Kasumi-1 (cell line): ENCODE measurements around the gene NT5DC3.

ENCODE experiments used
- DNase-seq, 2 experiments: peaks; one replicate each; lab custom pipeline; 2025; lab: John Stamatoyannopoulos, UW

The NT5DC3 gene

DNA sequence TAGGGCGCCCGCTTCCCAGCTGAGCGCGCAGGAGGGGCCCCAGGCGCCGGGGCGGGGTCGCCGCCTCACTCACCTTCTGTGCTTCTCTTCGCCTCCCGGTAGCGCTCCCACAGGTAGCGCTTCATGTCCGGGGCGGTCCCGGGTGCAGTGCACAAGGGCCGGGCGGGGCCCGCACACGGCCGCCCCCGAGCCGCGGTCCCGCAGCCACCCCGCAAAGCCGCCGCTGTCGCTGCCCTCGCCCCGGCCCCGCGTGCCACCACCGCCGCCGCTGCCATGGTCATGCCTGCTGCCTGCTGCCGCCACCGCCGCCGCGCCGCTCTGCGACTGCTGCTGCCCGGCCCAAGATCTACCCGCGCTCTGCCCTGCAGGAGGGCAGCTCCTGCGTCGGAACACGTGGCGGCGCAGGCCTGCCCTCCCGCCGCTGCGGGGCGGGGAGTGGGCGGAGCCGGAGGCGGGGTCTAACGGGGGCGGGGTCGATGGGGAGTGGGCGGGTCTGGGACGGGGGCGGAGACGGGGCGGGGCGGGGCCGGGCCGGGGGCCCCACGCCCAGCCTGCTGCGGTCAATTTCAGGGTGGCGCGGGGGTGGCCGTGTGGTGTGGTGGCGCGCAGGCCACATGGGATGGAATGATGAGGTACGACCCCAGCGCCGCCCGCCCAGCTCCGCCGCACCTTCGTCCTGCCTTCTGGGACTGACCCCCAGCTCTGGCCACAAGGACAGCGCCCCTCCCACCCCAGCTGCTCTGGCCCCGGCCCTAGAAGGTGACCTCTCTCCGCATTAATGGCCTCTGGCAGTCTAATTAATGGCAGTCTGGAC is at the start of gene NT5DC3:
TSS of gene NT5DC3 (minus strand) at position 359 of the 814 bp plus-strand sequence. CDS start at position 281, 78 bp downstream.
- peak; percentile 52 to 76 for DNase-seq

DNA sequence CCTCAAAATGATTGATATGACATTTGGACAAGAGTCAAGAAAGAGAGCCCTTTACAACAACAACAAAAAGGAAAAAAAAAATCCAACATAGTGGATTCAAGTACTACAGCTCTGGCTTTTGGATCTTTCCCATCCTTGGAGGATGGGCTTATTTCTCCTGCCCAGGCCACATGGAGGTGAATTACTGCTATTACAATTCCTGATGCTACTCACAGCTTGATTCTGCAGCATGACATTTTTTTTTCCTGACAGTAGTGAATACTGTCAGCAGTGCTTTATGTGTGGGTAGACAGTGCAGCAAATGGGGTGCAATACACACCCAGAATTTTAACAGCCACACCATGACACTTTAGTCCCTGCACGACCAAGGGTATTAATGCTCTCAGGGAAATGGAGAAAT is 46.7 kb upstream of the NT5DC3 start:
- DNase-seq = no peak

DNA sequence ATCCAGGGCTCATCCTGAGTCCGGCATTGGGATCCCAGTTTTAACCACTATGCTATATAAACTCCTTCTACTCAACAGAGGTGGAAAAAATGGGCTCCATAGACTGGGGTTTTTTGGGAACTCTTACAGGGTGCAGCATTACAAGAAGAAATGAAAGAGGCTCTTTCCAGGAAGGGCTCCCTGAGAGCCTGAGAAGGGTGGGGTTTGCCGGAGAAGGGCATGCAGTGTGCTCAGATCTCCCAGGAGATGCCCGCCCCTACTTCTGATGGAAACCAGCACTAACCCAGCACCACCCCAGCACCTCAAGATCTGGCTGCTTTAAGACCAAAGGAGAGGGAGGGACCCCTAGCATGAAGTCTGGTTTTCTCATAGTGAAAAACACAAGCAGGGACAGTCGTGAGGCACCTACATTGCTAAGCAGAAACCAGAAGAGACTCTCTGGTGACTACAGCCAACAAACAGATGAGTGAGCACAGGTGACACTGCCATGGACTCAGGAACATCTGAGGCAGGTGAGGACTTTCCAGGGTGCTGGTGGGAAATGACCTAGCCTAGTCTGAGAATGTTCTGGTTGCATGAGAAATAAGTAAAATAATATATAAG is 45.3 kb upstream of the NT5DC3 start:
- no peak for DNase-seq

DNA sequence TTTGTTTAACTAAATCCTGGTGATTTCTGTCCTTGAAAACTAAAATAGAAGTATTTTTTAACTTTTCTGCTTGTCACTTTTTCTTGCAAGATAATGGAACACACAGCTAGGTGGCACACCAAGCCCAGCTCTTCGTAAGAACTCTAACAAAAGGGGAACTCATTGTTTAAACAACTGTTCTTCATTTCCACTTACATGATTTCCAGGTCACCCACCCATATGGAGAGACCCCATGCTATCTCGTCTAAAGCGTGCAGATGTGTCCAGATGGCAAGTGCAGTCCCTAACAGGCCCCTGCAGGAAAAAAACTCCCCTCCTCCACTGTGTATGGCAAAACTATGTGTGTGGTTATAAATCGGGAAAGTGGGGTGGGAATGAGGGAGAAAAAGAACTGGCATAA is 43.3 kb upstream of the NT5DC3 start:
- DNase-seq = peak; percentile 65 to 86

DNA sequence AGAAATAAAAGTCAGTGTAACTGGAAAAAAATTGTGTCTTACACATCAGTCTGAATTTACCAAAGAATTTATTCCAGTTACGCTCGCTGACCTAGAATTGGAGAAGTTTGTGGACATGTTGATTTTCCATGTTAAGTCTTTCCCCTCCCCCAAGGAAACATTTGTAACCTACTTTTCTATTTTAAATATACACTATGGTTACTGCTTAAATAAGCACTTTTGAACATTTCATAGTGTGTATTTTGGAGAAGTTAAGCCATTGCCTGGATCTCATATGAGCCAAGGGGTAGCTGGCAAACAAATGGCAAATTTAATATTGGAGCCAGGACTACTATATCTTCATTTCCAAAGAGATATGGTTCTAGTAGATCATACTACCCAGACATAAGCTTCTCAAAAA is 42.9 kb upstream of the NT5DC3 start:
- no peak for DNase-seq

DNA sequence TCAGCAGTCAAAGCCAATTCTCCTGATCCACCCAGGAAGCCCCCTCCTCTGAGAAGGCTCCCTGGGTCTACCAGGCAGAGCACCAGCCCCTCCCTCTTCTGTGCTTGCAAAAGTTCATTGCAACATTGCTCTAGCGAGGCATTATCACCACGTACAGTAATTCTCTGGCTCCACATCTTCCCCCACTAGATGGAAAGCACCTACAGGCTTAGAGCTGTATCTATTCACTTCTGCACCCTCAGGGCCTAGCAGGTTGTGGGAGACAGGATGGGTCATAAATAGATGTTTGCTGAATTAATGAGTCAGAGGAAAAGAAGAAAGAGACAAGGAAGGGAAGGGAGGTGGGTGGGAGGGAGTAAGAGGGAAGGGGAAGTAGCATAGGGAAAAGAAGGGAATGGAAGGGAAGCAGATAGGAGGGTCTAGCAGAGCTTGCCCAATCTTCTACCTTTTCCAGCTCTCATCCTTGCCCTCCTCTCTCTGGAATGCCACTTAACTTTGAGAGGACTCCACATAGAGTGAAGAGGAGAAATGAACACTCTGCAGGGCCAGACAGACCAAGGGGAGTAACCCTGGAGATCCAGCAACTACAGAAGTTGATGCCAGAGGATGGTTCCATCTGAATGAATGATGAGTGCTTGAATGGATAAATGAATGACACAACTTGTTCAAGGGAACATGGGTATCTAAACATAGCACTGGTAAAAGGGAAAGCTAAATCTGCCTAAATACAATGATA is 42.0 kb upstream of the NT5DC3 start:
- DNase-seq = peak in 1 of 2 experiments; percentile 6

DNA sequence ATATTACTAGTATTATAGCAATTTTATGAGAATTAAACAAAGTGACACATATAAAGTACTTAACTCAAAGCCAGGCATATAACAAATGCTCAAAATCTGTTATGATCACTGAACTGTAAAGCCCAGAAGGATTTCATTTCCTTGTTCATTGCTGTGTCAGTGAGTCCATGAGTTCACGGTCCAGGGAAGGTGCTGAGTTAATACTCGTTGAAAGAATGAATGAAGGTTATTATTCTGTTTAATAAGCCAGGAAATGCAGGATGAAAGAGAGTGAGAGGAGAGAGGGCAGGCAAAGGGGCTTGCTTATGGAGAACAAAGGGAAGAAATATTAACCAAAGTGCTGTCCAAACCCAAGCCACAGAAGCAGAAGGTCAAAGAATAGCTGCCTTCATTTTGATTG is 40.2 kb upstream of the NT5DC3 start:
- DNase-seq = no peak

DNA sequence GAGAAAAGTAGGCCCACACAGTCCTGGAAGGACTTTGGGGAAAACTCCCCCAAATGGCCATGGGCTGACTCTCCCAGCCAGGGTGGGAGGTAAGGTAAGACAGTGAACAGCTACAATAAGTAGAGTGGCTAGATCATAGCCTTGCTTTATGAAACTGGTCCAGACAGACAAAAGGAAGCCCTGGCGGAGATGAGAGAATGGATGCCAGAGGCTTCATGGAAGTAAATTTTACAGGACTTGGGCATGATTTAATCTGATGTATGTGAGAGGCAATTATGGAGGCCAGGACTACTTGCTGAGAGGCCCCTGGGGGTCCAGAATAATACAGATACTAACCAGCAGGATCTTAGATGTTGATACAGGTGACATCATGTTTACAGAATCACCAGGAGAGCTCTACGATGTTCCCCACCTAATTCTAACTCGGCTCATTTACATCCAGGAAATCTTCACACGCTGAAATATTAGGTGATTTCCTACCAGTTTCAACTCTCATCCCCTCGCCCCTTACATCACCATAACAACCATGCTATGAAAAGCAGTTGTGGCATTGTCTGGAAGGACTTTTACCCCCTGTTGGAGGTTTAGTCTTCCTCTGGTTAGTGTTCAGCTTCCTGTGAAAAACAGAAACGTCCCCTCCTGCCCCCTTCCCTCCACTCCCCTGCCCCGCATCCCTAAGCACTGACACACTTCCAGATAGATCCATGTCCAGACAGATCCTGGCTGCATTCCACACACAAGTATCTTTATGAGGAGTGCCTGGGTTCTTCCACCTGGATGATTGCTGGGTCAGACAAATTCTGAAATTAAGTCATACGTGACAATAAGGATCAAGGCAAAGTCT is 39.5 kb upstream of the NT5DC3 start:
- DNase-seq = peak; percentile 35 to 46

DNA sequence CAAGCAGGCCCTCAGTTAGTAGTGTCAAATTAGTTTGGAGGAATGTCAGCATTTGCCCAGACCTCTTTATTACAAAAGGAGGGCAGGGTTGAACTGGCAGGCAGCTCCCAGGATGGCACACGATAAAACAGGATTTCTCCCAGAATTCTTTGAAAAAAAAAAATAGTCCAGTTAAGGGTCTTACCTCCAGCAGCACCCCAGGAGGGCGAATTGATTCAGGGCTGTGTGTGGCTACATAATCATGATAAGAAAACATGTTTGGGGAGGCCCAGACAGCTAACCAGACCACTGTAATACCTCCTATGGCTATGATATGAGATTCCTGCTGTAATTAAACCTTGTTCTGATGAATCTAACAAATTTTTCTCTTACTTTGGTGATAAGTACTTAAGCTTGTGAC is 38.8 kb upstream of the NT5DC3 start:
- no peak for DNase-seq

DNA sequence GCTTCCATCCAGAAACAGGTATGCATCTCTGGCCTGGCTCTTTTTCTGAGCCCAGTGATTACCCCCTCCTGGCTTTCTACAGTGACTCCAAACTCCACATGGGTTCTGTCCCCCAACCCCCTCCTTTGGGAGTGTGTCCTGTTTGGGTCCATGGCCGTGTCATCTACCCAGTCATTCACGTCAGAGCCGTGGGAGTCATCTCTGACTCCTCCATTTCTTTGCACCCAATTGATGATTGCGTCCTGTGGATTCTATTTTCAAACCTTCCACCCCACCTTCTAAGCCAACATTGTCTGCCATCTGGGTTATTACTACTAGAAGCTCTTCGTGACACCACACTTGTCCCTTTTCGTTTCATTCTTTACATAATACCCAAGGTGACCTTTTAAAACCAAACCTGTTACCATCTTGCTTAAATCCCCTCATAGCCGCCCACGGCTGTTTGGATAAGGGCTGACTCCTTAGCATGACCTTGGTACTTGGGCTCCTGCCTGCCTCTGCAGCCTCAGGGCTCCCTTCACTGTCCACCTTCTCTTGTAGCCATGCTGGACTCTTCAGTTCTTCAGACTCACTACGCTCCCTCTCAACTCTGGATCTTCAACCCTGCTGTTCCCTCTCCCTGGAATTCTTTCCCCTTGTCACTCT is 38.1 kb upstream of the NT5DC3 start:
- DNase-seq = no peak

DNA sequence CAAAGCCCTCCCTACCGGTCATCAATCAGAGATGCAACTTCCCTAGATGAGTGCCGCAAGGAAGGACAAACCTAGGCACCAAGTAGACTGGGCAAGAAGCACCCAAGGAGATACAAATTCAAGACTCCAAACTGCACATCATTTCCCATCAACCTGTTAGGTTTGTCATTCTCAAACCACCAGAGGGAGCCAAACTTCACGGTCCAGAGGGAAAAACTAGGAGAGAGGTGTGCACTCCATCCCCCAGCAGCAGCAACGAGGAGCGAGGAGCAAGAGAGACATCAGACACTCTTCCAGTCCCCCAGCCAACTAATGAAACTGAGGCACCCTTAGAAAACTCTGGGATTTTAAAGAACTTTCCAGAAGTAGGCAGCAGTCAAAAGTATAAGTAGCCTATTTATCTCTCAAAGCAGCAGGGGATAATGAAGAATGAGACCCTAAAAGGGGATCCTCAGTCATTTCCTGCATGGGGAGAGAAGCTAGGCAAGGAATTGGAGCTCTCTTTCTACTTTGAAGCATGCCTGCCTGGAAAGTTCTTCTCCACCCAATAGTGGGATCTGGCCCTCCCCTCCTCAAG is 37.0 kb upstream of the NT5DC3 start:
- DNase-seq = peak; percentile 71 to 80

DNA sequence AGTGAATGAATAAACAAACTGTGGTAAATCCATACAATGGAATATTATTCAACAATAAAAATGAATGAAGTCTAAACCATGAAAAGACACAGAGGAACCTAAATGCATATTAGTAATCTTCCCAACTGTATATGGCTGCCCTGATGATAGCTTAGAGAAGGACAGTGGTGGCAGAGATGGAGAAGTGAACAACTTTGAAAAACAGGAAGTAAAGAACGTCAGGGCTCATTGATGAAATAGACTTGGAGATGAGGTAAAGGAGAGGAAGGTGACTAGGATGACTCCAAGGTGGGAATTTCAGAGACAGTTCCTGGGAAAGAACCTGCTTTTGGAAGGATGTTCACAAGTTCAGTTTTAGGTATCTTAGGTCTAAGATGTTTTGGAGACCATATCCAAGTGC is 36.3 kb upstream of the NT5DC3 start:
- no peak for DNase-seq

DNA sequence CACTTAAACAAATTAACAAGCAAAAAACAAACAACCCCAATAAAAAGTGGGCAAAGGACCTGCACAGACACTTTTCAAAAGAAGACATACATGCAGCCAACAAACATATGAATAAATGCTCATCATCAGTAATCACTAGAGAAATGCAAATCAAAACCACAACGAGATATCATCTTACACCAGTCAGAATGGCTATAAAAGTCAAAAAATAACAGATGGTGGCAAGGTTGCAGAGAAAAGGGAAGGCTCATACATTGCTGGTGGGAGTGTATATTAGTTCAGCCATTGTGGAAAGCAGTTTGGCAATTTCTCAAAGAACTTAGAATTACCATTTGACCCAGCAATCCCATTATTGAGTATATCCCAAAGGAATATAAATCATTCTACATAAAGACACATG is 34.6 kb upstream of the NT5DC3 start:
- DNase-seq = no peak

DNA sequence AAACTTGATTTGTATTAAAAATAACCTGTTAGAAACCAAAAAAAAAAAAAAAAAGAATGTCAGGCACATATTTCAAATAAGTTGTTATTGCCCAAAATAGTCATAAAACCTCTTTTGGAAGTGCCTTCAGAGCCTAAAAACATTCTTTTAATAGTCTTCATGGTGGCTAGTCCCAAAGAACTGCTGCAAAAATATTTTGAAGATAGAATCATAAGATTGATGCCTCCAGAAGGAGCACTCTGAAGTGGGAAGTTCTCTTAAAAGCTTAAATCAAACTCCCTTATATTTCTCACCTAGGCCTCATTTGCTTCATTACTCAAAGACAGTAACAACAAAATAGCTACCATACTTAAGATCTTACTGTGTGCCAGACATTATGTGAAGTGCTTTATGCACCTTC is 27.2 kb upstream of the NT5DC3 start:
- DNase-seq = no peak

DNA sequence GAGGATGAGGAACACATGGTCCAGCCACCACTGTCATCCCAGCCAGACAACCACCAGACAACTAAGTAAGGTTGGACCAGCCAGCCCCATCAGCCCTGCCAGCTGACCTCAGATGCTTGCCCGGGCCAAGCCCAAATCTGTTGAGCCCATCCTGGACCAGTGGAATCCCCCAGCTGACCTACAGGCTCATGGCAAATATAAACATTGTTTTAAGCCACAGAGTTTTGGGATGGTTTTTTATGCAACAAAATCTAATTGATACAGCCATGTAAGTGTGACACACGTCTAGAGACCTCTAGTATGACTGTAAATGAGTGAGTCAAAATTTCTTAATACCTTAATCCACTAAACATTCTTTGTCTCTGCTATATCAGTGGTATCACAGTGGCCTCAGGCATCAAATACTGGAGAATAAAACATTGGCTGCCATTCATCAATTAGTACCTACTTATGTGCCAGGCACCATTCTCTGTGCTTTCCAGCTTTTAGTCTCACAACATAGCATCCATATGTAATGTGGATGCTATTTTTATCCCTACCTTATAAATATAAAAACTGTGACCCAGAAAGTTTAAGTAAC is 24.2 kb upstream of the NT5DC3 start:
- DNase-seq = no peak

DNA sequence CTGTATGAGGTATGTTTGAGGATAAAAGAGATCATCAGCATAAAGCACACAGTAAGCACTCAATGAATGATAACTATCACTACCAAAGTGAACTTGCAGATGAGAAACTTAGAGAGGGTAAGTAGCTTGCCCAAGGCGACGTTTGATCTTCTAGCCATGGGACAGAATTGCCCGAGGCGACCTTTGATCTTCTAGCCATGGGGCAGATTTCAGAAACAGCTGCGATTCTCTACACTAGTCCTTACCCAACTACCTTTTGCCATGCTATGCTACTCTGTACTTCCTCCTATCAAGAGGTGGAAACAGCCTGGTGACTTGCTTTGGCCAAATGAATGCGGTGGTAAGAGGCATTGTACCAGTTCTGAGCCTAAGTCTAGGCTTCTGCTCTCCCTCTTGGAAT is 23.7 kb upstream of the NT5DC3 start:
- DNase-seq = no peak

DNA sequence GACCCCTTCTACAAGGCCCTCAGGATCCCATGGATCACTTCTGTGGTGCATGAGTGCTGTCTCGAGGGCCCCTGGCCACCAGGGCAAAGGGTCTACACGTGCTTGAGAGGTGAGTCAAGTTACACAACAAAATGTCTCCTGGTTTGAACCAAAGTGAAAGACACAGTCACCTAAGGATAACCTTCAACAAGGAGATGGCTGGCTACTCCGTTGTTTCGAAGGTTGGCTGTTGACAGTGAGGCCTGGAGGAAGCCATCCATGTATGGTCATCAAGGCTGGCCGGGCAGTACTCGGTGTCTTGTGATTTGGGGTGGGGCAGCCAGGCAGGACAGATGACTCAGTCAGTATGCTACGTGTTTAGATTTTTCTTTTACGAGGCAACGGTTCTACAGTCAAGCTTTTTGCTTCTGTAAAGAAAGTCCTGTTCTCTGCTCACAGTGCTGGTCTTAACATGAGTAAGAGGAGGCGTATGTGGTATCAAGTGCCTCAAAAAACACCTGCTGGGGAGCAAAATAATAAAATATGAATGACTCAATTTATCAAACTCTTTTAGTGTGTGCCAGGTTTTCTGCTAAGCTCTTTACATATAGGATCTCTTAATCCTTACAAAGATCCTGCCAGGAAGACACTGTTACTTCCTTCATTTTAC is 18.0 kb upstream of the NT5DC3 start:
- DNase-seq = no peak

DNA sequence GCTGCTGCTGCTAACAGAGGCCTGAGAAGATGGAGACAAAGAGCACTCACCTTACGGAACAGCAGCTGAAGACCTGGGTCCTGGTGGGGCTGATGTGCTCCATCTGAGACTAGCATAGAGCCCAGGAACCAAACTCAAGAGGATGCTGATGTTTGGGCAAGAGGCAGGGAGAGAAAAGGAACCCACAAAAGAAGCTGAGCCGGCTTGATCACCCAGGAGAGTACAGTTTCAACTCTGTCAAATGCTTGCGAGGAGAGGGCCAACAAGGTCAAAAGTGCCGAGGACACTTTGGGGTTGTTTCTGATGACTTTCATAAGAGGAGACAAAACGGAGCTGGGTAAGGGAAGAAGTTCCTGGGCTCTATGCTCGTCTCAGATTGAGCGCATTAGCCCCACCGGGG is 17.3 kb upstream of the NT5DC3 start:
- no peak for DNase-seq

DNA sequence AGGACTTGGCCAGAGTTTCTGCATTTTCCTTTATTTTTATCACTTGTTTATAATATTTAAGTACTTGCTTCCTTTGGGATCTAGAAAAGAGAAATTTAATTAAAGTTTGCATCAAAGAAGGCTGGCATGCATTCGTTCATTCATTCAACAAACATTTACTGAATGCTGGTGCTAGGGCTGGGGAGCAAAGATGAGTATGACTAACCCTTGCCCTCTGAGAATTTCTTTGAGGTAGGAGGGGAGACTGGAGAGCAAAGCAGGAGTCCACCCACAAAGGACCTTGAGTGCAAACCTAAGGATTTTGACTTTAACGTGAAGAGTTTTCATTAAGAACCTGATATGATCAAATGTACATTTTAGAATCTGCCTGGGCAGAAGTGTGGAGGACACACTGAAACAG is 16.1 kb upstream of the NT5DC3 start:
- no peak for DNase-seq

DNA sequence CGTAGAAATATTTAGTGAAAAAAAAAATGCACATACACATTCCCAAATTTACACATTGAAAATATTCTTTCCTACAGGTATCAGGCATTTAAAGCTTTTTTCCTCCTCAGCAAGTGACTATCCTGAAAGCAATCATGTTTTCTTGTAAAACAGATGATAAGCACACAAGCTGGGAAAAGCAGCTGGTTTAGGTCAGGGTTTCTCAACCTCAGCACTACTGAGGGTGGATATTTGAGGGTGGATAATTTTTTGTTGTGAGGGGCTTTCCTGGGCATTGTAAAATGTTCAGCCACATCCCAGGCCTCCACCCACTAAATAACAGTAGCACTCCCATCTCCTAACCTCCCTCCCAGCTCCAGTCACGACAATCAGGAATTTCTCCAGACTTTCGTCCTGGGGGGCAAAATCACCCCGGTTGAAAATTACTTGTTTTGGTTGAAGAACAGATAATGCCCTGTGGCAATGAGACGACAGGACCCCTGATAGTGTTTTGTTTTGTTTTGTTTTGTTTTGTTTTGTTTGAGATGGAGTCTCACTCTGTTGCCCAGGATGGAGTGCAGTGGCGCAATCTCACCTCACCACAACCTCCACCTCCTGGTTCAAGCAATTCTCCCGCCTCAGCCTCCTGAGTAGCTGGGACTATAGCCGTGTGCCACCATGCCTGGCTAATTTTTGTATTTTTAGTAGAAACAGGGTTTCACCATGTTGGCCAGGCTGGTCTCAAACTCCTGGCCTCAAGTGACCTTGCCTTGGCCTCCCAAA is 15.0 kb upstream of the NT5DC3 start:
- no peak for DNase-seq
